GM12891 (cell line): ENCODE results near the gene LRP1B.

Experiments used
- DNase-seq: peaks from one replicate; pipeline ENCODE4 v3.0.0; 2011; ENCODE audit warnings: low spot score; ENCODE audit not compliant: insufficient read length
- FAIRE-seq: peaks from 2 replicates; lab custom pipeline; 2011; peaks lifted over from hg19 to GRCh38; lab: Jason Lieb, UNC
- PAX5 ChIP-seq: IDR thresholded peaks from 2 replicates; pipeline ENCODE4 v1.6.1; 2011; ENCODE audit warnings: low read length, moderate library complexity, mild to moderate bottlenecking; ENCODE audit not compliant: insufficient read depth, severe bottlenecking
- POLR2A ChIP-seq: IDR thresholded peaks from 2 replicates; pipeline ENCODE4 v1.6.1; 2011; ENCODE audit warnings: low read depth, low read length, control low read depth
- POLR2AphosphoS5 ChIP-seq: IDR thresholded peaks from 2 replicates; pipeline ENCODE4 v1.6.1; 2011; ENCODE audit warnings: low read depth, low read length, control low read depth
- POU2F2 ChIP-seq: IDR thresholded peaks from 2 replicates; pipeline ENCODE4 v1.6.1; 2011; ENCODE audit warnings: low read depth, mild to moderate bottlenecking, control low read depth, low read length, moderate library complexity
- SPI1 ChIP-seq: IDR thresholded peaks from 2 replicates; pipeline ENCODE4 v1.6.1; 2011; ENCODE audit warnings: low read depth, low read length, control low read depth
- TAF1 ChIP-seq: IDR thresholded peaks from 2 replicates; pipeline ENCODE4 v1.6.1; 2011; ENCODE audit warnings: low read depth, low read length, control low read depth

LRP1B gene

DNA sequence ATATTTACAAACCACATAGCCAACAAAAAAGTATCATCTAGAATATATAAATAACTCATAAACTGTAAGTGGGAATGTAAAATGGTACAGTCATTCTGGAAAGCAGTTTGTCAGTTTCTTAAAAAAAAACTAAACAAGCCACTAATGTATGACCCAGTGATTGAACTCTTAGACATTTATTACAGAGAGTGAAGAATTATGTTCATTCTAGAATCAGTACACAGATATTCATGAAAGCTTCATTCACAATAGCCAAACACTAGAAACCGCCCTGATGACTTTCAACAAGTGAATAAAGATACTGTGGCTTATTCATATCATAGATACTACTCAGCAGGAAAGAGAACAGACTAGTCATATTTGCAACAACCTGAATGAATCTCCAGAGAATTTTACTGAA is 1541.5 kb downstream of the LRP1B start:
- DNase-seq (no peak), FAIRE-seq (no peak)
- TF ChIP-seq PAX5 (no peak), POU2F2 (no peak), POLR2A (no peak), SPI1 (no peak), POLR2AphosphoS5 (no peak), TAF1 (no peak)

DNA sequence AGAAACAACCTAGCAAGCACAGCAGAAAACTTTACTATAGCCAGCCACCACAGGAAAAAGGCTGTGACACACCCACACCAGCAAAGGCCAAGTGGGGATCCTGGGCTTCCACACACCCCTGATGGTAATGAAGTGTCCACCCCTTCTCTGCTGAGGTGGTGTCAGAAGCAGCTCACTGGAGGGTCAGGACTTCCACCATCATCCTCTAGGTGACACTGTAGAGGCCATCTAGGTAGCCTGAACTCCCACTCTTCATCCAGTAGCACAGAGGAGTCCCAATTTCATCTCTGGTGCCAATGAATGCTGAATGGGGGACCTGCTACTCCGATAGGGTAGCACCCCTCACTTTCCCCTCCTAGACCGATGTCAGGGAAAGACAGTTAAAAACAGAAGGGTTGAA is 1544.4 kb downstream of the LRP1B start:
- DNase-seq (no peak), FAIRE-seq (peak; percentile 59)
- no peak for TF ChIP-seq TAF1

DNA sequence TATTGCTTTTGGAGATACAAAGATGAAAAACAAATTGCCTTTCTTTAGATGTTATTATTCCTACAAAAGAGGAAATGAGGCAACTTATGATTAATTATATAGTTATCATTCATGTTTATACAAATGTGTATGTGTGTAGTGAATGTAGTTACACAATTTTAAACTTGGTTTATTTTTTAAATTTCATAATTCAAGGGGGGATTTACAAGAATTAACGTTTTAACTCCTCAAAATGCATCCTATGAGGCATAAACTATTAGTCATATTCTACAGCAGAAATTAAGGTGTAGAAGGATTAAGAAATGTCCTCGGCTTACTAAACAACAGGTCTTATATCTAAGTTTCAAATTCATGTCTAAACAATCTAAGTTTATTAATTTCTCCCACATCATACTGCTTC is 1545.8 kb downstream of the LRP1B start:
- no peak for DNase-seq
- no peak for FAIRE-seq
- TF ChIP-seq PAX5 (no peak), POLR2AphosphoS5 (no peak), TAF1 (no peak), SPI1 (no peak), POU2F2 (no peak), POLR2A (no peak)

DNA sequence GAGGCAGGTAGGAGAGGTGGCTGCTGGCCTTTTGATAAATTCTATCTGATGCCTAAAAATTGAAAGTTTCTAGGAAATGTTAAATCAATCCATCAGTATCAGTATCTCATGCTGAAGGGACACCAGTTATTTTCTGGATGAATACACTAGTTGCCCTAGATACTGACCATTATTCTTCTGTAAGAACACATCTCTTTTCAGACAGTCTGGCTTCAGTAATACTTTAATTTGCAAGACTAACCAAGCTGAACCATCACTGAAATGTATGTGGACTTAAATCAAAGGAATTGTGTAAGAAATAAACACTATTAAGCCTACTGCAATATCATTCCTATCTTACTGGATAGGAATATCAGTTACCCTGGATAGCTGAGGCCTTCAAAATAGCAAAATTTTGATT is 1546.3 kb downstream of the LRP1B start:
- FAIRE-seq, result no peak
- DNase-seq, result no peak
- no peak for TF ChIP-seq SPI1
- TF ChIP-seq POLR2AphosphoS5, result no peak
- TF ChIP-seq POU2F2, result no peak
- no peak for TF ChIP-seq PAX5
- no peak for TF ChIP-seq TAF1
- TF ChIP-seq POLR2A, result no peak

DNA sequence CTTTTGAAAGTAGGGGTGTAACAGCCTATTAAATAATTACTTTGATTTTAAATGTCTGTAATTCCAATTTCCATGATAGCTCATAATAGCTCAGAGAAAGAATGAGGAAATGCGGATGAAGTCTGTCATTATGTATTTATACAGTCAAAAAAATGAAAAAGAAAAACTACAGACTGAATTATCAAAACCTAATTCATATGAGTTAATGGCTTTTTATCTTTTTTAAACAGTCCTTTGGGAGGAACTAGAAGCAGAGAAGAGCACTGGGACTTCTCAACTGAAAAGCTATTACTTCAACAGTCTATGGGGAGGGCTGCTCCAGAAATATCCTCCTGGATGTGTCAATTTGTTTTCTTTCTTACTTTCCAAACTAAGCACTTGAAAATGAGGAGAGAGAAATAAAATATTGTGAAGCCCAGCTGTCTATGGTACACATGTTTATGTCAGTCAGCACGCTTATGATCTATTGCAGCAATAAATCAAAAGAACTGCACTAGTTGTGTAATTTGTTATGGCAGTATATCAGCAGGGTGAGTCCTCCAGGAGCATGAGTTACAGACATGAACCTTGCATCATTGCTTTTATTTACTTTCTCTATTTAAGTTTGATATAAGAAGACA is 1550.2 kb downstream of the LRP1B start:
- FAIRE-seq (no peak), DNase-seq (no peak)
- no peak for TF ChIP-seq SPI1
- no peak for TF ChIP-seq TAF1
- TF ChIP-seq POLR2AphosphoS5, result no peak
- no peak for TF ChIP-seq POLR2A
- no peak for TF ChIP-seq PAX5
- no peak for TF ChIP-seq POU2F2

DNA sequence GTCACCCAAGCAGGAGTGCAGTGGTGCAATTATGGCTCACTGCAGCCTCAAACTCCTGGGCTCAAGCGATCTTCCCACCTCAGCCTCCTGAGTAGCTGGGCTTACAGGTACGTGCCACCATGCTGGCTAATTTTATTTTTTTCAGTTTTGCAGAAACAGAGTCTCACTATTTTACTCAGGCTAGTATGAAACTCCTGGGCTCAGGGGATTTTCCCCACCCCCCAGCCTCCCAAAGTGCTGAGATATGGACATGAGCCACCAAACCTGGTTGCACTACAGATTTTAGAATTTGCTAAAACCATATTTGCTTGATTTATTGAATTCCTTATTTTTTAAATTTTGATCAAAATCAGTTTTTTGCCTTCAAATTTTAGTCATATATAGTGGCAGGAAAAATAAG is 1553.4 kb downstream of the LRP1B start:
- DNase-seq, result no peak
- no peak for FAIRE-seq
- TF ChIP-seq PAX5 (no peak), SPI1 (no peak), POU2F2 (no peak), POLR2A (no peak), POLR2AphosphoS5 (no peak), TAF1 (no peak)

DNA sequence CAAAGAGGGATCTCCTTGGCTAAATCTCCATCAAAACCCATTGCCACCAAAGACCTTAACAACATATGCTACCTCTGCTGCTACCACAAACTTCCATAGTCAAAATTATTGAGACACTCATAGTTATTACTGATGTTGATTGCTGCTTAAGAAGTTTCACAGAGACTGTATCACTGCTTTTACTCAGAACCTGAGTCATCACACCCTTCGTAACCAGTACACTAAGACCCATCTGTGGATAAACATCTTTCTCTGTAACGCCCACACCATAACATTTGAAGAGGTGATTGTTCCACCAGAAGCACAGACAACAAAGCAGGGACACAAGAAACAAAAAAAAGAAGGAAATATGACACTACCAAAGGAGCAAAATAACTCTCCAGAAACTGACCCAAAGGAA is 1563.1 kb downstream of the LRP1B start:
- FAIRE-seq (no peak), DNase-seq (no peak)
- no peak for TF ChIP-seq POU2F2
- no peak for TF ChIP-seq SPI1
- no peak for TF ChIP-seq POLR2AphosphoS5
- TF ChIP-seq POLR2A, result no peak
- TF ChIP-seq TAF1, result no peak
- no peak for TF ChIP-seq PAX5

DNA sequence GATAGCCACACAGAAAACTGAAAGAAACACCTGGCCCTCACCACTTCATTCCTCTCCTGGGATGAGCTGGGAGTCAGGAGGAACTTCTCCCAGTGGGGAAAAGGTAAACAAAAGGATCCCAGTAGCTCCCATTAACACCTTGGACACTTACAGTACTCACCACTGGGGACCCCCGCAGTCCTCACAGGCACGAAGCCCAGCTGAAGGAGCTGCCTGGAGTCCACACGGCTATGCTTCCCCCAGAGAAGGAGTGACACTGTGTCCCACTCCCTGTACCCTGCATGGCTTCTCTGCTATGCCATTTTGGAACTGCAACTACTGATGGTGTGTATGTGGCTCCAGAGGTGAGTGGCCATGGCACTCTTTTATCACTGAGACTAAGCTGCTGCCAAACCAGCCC is 1565.1 kb downstream of the LRP1B start:
- no peak for DNase-seq
- TF ChIP-seq PAX5, result no peak
- TF ChIP-seq POU2F2, result no peak
- TF ChIP-seq TAF1, result no peak
- no peak for TF ChIP-seq SPI1
- no peak for TF ChIP-seq POLR2AphosphoS5
- TF ChIP-seq POLR2A, result no peak
- no peak for FAIRE-seq

DNA sequence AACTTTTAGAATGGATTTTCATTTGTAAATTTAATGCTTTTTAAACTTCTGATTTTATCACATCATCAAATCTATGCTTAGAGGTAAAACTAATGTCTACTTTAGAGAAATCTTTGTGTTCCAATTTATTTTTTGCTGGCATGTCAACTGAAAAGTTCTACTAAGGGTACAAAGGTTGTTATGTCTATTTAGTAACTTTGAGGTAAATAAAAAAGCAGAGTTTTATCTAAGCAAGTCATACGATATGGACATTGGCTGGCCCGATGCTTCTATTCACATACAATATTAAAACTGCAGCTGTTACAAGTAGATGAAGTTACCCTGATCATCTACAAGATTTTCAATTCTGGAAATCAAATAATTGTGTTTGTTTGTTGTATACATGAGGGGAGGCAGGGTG is 1575.1 kb downstream of the LRP1B start:
- DNase-seq, result no peak
- TF ChIP-seq SPI1 (no peak), TAF1 (no peak), PAX5 (no peak), POLR2AphosphoS5 (no peak), POLR2A (no peak), POU2F2 (no peak)
- no peak for FAIRE-seq

DNA sequence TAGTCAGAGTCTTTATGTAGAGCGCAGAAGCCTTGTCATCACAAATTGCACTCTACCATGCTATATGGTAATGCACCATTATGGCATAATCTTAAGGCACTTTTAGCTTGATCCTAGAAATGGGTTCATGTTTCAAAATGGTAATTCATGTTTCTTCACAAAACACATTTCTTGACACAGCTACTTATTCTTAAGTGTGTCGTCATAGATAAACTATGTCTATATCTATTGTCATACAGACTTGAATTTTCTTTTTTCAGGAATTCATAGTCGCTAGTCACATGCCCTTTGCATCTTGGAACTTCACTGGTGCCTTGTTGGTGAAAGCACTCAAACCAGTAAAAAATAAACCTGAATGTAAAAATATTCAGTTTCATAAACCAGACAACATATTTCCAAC is 1578.2 kb downstream of the LRP1B start:
- TF ChIP-seq POU2F2 (no peak), SPI1 (no peak), POLR2A (no peak), TAF1 (no peak), PAX5 (no peak), POLR2AphosphoS5 (no peak)

DNA sequence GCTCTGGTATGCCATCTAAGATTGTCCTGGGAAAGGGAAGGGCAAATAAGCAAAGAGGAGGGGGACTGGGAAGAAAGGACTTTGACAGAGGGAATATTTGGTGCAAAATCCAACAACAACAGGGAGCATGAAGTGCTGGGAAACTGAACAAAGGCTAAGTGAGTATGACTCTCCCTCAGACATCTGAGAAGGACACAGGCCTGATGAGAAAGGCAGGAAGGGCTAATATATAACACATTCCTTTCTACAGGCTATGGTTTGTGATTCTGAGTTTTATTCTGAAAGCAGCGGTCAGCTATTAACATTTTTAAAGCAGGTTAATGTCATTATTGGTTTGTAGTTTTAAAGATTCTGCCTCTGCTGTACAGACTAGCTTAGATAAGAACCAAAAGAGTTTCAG is 1579.5 kb downstream of the LRP1B start:
- no peak for DNase-seq
- no peak for TF ChIP-seq SPI1
- TF ChIP-seq TAF1, result no peak
- no peak for TF ChIP-seq POLR2AphosphoS5
- TF ChIP-seq POU2F2, result no peak
- TF ChIP-seq POLR2A, result no peak
- no peak for TF ChIP-seq PAX5
- no peak for FAIRE-seq

More for the DNA sequence above, 1578.2 kb downstream of the LRP1B start:
- DNase-seq (no peak), FAIRE-seq (no peak)
